Measurements from ENCODE around the gene NPAS2.
A peak's percentile ranks its signal among the peaks of the same experiment; 100 is the strongest.

The NPAS2 gene

DNA sequence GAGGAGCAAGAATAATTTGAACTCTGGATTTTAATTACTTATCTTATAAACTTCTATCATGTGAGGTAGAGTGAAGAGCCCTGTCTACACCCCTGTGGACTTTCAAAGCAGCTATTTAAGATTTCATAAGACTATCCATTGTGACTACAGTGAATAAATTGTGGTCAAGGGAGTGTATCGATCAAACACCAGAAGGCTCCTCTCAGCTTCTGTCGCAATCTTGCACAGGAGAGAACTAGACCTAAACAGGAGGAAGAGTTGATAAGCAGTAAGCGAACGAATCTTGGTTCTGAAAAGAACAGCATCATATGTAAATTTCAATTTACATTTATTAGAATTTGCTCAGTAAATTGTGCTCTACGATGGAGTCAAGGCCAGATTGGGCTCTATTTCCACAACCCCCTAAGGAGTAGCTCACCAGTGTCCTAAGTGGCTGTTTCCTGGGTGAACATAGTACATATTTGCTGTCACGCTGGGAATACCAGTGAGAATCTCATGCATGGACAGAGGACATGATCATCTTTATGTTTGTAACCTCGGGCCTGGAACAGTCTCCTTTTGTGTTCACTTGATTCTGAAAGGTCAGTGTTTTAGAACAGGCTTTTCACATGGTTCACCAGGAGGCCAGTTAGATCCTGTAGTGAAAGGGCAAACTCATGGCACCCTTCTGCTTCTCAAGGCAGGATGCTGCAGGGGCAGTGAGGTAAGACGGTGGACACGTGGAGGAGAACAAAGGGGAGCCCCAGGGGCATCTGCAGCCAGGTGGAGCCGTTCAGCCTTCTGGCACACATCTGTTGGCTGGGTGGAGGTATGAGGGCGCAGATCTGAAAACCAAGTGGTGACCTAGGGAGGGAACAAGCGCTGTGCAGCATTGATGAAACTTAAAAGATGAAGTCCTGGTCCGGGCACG is 33.3 kb downstream of the NPAS2 start:
- TF ChIP-seq, protein P1, sequence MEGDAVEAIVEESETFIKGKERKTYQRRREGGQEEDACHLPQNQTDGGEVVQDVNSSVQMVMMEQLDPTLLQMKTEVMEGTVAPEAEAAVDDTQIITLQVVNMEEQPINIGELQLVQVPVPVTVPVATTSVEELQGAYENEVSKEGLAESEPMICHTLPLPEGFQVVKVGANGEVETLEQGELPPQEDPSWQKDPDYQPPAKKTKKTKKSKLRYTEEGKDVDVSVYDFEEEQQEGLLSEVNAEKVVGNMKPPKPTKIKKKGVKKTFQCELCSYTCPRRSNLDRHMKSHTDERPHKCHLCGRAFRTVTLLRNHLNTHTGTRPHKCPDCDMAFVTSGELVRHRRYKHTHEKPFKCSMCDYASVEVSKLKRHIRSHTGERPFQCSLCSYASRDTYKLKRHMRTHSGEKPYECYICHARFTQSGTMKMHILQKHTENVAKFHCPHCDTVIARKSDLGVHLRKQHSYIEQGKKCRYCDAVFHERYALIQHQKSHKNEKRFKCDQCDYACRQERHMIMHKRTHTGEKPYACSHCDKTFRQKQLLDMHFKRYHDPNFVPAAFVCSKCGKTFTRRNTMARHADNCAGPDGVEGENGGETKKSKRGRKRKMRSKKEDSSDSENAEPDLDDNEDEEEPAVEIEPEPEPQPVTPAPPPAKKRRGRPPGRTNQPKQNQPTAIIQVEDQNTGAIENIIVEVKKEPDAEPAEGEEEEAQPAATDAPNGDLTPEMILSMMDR (IDR thresholded peaks at IDR 0.05; ENCODE audit: low read depth, low read length): no peak
- DNase-seq (ENCODE audit: extremely low read depth, low read depth): no peak

DNA sequence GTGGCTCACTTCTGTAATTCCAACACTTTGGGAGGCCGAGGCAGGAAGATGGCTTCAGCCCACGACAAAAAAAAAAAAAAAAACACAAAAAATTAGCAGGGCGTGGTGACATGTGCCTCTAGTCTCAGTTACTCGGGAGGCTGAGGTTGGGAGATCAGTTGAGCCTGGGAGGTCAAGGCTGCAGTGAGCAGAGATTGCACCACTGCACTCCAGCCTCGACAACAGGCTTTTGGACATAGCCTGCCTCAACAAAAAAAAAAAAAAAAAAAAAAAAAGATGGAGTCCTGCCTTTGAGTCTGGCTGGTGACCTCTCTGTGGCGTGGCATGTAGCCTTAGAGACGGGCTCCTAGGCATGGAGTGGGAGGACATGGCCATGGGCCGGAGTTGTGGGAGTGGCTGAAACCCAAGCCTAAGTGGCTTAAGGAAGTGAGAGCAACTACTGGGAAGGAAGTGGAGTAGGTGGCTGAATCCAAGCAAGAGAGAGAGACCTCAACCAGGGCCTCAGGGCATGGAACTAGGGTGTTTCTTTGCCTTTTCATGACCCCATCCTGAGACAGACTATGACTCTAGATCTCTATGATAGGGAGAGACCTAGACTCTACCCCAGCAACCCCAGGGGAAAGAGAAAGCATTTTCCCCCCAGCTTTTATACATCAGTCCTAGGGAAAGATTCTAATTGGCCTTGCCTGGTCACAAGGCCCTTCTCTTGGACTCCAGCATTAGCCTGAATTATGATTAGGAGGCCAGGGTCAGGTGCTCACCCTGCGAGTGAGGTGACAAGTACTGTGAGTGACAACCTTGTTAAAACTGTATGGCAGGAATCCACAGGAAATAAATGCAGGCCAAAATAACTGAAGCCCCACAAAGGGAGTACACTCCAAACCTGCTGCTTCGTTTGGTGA is 34.2 kb downstream of the NPAS2 start:
- DNase-seq (ENCODE audit: extremely low read depth, low read depth): no peak
- TF ChIP-seq, protein P1 (IDR thresholded peaks at IDR 0.05; ENCODE audit: low read depth, low read length): no peak

DNA sequence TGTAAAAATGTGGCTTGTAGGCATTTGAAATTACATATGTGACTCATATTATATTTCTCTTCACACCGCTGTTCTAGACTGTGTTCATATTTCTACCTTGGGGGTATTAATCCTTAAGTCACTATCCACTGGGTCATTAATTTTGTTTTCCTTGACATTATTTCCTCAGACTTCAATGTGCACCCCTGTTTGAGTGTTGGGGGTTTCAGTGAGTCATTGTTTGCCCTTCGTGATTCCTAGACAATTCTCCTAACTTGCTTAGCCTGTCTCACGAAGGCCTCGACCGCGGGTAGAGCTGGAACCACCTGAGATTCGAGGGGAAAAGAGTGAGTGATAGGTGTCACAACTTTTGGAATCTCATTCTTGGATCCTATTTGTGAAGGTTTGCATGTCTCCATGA is 35.1 kb downstream of the NPAS2 start:
- TF ChIP-seq, protein P1 (IDR thresholded peaks at IDR 0.05; ENCODE audit: low read depth, low read length): no peak
- no peak for DNase-seq (ENCODE audit: extremely low read depth, low read depth)

DNA sequence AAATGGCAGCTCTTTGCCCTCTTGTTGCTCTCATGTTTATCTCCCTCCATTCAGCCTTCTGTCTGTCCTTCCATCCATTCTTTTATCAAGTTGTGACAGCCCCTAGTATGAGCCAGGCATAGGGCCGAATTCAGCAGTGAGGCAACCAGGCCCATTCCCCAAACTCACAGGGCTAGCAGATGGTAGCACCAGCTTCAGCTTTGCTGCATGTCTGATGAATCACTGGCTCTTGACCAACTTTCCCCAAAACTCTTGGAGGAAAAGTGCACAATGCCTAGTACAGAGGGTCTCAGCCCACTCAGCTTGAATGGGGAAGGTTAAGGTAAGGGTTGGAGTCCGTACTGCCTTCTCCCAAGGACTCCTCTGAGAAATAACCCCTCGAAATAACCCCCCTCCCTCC is 35.7 kb downstream of the NPAS2 start:
- DNase-seq (ENCODE audit: extremely low read depth, low read depth): no peak
- TF ChIP-seq, protein P1 (IDR thresholded peaks at IDR 0.05; ENCODE audit: low read depth, low read length): no peak

DNA sequence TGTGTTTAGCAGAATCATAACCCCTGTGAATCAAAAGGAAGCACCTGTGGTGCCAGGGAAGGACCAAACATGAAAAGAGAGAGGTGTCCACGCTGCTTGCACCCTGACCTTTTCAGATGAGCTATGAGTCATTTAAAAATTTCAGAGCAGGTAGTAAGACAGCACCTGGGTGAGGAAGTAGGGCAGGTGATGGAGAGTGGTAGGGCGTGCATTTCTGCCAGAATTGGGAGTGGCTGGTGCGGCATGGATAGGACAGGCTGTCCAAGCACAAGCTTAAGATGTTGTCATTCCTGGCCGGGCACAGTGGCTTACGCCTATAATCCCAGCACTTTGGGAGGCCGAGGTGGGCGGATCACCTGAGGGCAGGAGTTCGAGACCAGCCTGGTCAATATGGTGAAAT is 36.8 kb downstream of the NPAS2 start:
- TF ChIP-seq, protein P1 (IDR thresholded peaks at IDR 0.05; ENCODE audit: low read depth, low read length): no peak
- DNase-seq (ENCODE audit: extremely low read depth, low read depth): no peak

DNA sequence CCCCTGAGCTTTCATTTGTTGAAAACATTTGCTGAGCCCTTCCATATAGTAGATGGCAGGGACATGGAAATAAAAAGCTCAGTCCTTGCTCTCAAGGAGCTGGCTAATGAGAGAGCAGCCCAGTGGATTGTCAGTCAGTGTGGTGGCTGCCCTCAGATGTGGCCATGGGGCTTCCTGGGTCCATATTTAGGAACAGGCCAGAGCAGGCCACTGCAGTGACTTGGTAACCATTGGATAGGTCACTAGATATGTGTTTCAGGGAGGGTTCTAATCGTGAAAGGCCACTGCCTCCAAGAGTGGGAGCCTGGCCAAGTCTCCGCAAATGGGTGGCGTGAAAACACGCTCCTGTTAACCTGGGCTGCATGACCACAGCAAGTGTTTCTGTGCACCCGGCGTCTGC is 37.4 kb downstream of the NPAS2 start:
- DNase-seq (ENCODE audit: extremely low read depth, low read depth): no peak
- TF ChIP-seq, protein P1 (IDR thresholded peaks at IDR 0.05; ENCODE audit: low read depth, low read length): no peak

DNA sequence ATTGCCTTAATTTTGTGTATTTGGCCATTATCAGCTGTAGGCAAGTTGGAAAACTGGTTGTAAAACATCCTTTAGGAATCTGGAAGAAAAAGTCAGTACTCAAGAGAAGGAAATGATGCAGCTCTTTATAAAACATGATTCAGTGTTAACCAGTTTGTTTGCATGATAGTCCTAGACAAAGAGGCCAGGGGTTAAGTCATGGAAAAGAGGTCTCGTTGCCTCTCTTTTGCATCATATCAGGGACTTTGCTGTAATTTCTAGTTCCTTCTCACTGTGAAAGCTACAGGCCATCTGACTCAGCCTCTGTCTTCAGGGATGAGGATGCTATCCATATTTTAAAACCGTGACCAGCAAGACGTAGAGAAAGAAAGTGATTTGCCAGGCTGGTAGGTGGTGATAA is 38.0 kb downstream of the NPAS2 start:
- TF ChIP-seq, protein P1 (IDR thresholded peaks at IDR 0.05; ENCODE audit: low read depth, low read length): no peak
- peak; percentile 78 for DNase-seq (ENCODE audit: extremely low read depth, low read depth)

Data from AG09319 (cell line).